Keratinocyte (primary cell): ENCODE data around the gene HAPLN1.

Experiments used
- EZH2 ChIP-seq: IDR thresholded peaks from one replicate; pipeline ENCODE4 v1.6.1; 2012; ENCODE audit warnings: inconsistent platforms, mild to moderate bottlenecking, low read length, moderate library complexity
- TF ChIP-seq, protein P1 (sequence below), 3 experiments: IDR thresholded peaks in 1 of 3; conservative IDR thresholded peaks in 1 of 3; optimal IDR thresholded peaks in 1 of 3; 2 replicates in 2 of 3; 3 replicates in 1 of 3; pipeline versions ENCODE3 to v1.5.1; 2011; ENCODE audit warnings: low read length in 3 of 3, mild to moderate bottlenecking in 3 of 3, moderate library complexity in 2 of 3, control low read depth in 1 of 3, inconsistent platforms in 1 of 3; ENCODE audit not compliant: insufficient read depth in 2 of 3; ENCODE audit errors: extremely low read depth in 1 of 3

GRCh38 chr5:83742089-83742488, 21.4 kb upstream of the HAPLN1 start:
- TF ChIP-seq, protein P1, sequence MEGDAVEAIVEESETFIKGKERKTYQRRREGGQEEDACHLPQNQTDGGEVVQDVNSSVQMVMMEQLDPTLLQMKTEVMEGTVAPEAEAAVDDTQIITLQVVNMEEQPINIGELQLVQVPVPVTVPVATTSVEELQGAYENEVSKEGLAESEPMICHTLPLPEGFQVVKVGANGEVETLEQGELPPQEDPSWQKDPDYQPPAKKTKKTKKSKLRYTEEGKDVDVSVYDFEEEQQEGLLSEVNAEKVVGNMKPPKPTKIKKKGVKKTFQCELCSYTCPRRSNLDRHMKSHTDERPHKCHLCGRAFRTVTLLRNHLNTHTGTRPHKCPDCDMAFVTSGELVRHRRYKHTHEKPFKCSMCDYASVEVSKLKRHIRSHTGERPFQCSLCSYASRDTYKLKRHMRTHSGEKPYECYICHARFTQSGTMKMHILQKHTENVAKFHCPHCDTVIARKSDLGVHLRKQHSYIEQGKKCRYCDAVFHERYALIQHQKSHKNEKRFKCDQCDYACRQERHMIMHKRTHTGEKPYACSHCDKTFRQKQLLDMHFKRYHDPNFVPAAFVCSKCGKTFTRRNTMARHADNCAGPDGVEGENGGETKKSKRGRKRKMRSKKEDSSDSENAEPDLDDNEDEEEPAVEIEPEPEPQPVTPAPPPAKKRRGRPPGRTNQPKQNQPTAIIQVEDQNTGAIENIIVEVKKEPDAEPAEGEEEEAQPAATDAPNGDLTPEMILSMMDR (optimal IDR thresholded peaks at IDR 0.05 in 1 of 3, IDR thresholded peaks at IDR 0.05 in 1 of 3, conservative IDR thresholded peaks at IDR 0.05 in 1 of 3; ENCODE audit: extremely low read depth in 1 of 3, insufficient read depth in 2 of 3, low read length in 3 of 3), result no peak
- no peak for TF ChIP-seq EZH2
